Measurements from ENCODE around the gene PITPNC1.
"Not testable (repeated sequence)": the region's sequence is repeated elsewhere in the genome, so short reads cannot be mapped to it uniquely, and the experiment has no call there.

PITPNC1 gene

DNA sequence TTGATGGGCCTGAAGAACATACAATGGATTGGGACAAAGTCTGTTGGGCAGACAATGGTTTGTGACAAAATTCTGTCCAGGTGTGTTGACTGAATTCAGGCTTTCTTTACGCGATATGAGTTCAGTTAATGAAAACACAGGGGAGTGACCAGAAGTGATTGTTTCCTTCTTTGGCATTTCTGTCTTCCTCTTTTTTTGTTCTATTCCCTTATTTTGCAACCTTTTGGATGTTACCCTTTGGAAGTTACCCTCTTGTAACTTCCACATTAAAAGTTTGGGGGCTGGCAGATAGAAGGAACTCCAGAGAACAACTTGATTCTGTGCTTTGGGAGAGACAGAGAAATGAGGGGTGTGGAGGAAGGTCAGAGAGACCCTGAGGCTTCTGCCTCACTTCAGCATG lies 126.7 kb downstream of the PITPNC1 start:
- in situ Hi-C loops (cut with MboI; ENCODE audit: low sequenced_read_pairs), result no loop called here

DNA sequence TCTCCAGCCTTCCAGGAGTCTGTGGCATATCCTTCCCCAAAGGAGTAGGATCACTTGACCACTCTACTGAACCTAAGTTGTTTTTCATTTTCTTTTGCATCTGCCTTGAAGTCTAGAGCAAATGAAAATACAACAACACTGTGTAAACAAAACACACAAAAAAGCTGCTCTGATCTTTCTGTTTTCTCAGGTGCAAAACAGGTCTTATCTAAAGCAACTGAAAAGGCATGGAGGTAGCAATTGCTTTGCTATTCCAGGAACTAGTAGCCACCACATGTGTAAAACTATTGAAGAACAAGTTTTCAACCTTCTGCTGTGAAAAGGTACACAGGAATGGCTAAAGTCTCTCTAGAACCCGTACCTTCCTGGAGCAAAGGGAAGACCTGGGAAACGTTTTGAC lies 127.1 kb downstream of the PITPNC1 start:
- in situ Hi-C loops (cut with MboI; ENCODE audit: low sequenced_read_pairs), result no loop called here

DNA sequence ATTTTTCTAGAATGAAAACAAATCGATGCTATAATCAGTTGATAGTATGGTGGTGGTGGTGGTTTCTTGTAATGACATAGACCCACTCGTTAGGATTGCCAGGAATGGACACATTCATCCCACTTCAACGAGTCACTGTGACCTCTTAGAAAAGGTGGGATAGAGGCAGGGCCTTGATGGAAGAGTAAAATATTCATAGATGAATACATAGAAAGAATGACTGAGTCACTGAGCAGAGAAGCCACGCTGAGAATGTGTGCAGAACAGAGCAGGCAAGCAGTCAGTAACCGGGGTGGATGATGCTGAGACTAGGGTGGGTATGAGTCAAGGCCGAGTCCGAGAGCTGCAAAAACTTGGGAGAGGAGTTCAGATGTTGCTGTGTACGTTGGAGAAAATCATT lies 129.9 kb downstream of the PITPNC1 start:
- in situ Hi-C loops (cut with MboI; ENCODE audit: low sequenced_read_pairs), result no loop called here

GRCh38 chr17:67509390-67510287 lies 132.6 kb downstream of the PITPNC1 start:
- in situ Hi-C loops (cut with MboI; ENCODE audit: low sequenced_read_pairs), result no loop called here

DNA sequence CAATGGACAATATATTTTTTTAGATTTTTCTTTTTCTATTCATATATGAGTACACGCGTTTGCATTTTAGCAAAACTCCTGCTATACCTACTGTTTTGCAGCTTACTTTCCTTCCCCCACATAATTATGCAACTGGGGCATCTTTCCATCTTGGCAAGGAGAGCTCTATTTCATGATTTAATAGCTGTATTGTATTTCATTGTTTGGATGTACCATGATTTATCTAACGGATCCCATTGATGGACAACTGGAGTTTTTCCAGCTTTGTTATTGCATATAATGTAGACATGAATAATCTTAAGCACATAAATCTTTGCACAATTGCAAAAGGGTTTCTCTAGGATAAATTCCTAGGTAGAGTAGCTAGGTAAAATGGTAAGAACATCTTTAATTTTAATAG lies 133.9 kb downstream of the PITPNC1 start:
- in situ Hi-C loops (cut with MboI; ENCODE audit: low sequenced_read_pairs), result no loop called here

DNA sequence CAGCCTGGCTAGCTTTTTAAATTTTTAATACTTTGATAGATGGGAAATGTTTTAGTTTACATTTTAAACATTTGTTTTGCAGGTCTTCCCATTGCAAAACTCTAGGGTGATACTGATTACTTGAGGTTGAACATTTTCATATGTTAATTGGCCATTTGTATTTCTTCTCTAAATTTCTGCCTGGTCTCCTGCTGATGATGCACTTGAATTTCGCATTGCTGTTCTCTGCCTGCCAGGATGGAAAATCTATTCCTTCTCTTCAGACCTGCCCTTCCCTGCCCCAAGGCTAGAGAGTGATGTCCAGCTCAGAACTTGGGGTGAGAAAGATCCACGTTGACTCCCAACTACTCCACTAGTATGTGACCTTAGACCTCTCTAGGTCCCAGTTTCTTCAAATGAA lies 134.7 kb downstream of the PITPNC1 start:
- in situ Hi-C loops (cut with MboI; ENCODE audit: low sequenced_read_pairs), result no loop called here

- in situ Hi-C loops (cut with MboI; ENCODE audit: low sequenced_read_pairs), result no loop called here
Measured at GRCh38 chr17:67514998-67515397, 137.9 kb downstream of the PITPNC1 start.

- in situ Hi-C loops (cut with MboI; ENCODE audit: low sequenced_read_pairs), result no loop called here
Measured at GRCh38 chr17:67515490-67516083, 138.5 kb downstream of the PITPNC1 start.

DNA sequence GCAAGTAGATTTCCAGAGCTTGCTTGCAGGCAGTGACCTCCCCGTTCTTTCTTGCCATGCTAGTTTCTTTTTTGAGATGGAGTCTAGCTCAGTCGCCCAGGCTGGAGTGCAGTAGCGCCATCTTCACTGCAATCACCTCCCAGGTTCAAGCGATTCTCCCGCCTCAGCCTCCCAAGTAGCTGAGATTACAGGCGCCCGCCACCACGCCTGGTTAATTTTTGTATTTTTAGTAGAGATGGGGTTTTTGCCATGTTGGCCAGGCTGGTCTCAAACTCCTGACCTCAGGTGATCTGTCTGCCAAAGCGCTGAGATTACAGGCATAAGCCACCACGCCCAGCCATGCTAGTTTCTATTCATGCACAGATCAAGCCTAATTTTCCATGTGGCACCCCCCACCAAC lies 139.5 kb downstream of the PITPNC1 start:
- in situ Hi-C loops (cut with MboI; ENCODE audit: low sequenced_read_pairs), result not testable (repeated sequence)

GRCh38 chr17:67517325-67517724 lies 140.2 kb downstream of the PITPNC1 start:
- in situ Hi-C loops (cut with MboI; ENCODE audit: low sequenced_read_pairs), result no loop called here

DNA sequence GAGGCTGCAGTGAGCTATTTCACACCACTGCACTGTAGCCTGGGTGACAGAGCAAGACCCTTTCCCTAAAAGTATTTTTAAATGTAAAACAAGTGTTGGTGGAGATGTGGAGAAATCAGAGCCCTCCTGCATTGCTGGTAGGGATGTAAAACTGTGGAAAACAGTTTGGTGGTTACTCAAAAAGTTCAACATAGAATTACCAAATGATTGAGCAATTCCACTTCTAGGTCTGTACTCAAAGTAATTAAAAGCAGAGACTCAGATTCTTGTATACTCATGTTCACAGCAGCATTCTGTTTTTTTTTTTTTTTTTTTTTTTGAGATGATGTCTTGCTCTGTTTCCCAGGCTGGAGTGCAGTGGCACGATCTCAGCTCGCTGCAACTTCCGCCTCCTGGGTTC lies 141.8 kb downstream of the PITPNC1 start:
- in situ Hi-C loops (cut with MboI; ENCODE audit: low sequenced_read_pairs), result no loop called here

DNA sequence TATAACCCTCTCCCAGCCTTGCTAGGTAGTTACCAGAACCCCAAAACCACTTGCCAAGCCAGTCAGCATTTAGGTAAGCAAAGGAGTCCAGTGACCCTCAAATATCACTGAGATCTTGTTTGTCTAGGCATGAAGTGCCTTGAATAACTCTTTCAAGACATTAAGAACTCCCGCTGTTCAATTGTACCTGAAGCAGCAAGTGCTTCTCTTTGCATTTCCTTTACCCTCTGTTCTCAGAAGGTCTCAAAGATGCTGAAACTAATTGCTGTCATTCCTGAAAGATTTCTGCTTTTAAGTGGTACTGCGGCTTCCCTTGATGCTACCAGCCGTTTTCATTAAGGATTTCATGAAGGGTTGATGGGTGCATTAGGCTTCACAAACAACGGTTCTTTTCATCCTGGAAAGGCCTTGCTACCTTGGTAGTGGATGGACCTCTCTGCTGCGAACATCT lies 142.7 kb downstream of the PITPNC1 start:
- in situ Hi-C loops (cut with MboI; ENCODE audit: low sequenced_read_pairs), result no loop called here

- in situ Hi-C loops (cut with MboI; ENCODE audit: low sequenced_read_pairs), result no loop called here
Measured at GRCh38 chr17:67520252-67520906, 143.3 kb downstream of the PITPNC1 start.

DNA sequence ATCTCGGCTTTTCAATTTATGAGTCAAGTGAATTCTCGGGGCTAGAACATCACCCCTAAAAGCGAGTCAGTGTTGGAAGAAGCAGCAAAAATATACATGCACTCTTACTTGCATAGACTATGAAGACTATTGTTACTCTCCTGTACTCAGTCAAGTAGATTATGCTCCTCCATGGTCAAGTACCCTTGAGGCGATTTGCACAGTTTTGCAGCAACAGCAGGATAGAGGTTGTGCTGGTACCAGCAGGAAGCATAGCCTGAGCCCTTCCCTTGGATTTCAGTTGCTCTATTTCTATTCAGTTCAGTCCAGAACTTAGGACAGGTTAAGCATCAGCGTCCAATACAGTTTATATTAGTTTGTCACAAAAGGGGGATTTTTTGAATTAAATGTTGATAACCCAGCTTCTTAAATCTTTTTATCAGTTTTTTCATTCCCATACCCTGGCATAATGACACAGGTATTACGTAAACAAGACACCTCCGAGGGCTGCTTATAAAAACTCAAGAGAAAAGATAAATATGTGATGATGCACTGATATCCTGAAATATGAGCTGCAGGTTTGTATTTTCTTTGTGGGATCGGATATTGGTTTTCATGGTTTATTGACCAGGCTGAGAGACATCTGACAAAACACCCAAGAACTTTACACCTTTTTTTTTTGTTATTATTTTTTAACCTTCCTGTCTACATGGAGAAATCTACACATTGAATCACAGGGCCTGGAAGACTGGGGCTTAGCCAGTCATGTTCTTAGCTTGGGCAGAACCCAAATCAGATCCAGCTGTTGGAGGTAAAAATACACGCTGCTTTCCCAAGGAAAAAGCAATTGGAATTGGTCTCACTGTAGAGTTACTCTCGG lies 144.1 kb downstream of the PITPNC1 start:
- in situ Hi-C loops (cut with MboI; ENCODE audit: low sequenced_read_pairs), result no loop called here

GRCh38 chr17:67521775-67522069 lies 144.6 kb downstream of the PITPNC1 start:
- in situ Hi-C loops (cut with MboI; ENCODE audit: low sequenced_read_pairs), result no loop called here

DNA sequence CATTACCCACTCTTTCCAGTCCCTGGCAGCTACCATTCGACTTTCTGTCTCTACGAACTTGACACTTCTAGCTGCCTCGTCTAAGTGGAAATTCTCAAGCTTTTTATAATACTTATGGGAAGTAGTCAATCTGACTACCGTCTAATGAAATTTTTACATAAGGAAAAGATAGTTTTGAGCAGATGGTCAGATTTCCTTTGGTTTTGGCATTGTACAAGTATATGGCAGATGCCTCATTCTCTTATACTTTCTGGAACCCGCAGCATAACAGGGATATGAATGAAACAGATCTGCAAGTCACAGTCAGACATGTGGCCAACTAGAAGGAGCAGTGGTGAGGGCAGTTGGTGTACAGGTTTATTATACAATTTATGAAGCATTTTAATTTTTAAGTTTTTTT lies 146.0 kb downstream of the PITPNC1 start:
- in situ Hi-C loops (cut with MboI; ENCODE audit: low sequenced_read_pairs), result no loop called here

DNA sequence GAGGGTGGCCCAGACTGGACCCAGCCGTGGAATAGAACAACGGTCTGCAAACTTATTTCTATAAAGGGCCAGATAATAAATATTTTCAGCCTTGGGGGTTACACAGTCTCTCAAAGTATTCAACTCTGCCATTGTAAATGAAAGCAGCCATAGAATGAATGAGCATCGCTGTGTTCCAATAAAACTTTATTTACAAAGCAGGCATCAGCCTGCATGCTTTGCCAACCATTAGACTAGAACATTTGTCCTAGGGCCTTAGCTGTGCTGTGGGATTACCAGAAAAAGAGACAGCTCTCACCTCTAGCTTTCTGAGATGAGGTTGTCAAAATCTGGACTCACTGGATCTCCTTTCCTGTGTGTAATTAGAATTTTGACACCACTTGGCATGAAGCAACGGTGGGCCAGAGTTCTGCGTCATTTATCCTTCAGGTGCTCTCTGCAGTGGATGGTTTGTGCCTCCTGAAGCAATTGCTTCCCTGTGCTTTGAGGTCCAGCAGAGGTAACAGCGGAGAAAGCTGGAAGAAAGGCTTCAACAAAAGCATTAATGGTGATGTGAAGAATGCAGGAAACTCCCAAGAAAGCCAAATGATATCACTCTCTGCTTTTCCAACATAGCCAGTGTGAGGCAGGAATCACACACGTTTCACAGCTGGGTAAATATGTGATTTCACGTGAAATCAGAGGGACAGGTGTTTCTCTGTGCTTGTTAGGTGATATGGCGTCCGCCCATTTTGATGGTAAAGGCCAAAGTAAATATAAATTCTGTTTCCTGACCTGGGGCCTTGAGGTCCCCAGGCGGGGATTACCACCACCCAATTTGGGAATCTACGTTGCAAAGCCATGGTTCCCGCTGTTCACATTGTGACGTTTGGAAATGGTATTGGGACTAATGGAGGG lies 148.4 kb downstream of the PITPNC1 start:
- in situ Hi-C loops (cut with MboI; ENCODE audit: low sequenced_read_pairs), result no loop called here

DNA sequence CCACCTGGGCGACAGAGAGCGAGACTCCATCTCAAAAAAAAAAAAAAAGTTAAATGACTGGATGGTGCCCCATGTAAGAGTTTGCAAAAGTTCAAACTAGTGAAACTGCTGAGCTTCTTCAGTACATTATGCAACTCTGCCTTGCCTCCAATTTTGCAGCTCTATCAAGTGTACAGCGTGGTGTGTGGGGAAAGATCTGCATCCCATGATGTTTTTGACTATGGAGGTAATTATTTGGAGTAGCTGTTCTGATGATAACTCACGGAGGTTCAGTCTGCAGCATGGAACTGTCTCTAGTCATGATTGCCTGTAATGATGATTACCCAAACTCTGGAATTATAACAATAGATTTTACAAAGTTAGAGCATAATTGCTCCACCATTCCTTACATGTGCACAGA lies 149.6 kb downstream of the PITPNC1 start:
- in situ Hi-C loops (cut with MboI; ENCODE audit: low sequenced_read_pairs), result no loop called here

DNA sequence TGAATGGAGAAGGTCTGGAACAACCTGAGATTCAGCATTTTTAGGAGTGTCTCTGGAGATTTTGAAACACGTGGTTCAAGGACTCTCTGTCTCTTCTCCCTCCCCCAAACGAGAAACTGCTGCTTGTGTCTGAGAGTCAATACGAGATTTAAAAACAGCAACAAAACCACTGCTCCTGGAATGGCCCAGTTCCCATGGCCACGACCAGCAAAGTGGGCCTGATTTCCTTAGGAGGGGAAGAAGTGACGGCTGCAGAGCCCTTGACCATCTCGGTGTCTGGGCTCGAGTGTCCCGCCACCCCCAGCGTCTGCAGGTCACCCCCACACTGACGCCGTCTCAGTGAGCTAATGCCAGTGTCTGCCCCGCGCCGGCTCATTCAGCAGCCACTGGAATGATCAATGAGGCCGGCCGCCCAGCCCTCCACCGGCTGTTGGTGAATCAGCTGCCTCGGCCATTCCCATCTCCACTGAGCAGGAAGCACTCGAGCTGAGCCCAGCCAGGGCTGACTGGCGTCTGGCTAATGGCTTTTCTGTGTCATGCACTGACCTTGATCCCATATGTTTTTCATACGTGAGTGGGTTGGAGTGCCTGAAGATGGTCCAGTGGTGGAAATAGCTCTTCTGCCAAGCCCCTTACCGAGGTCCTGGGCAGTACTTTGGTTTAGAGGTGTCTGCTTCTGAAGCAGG lies 151.8 kb downstream of the PITPNC1 start:
- in situ Hi-C loops (cut with MboI; ENCODE audit: low sequenced_read_pairs), result no loop called here

- in situ Hi-C loops (cut with MboI; ENCODE audit: low sequenced_read_pairs), result no loop called here
Measured at GRCh38 chr17:67531291-67531690, 154.2 kb downstream of the PITPNC1 start.

Data from HL-60/S4 treated with phorbol 12-myristate 13-acetate at 8.2 ng/mL for 4 days and 3 days (cell line).